ENCODE measurements around the gene RASSF4.

RASSF4 gene

DNA sequence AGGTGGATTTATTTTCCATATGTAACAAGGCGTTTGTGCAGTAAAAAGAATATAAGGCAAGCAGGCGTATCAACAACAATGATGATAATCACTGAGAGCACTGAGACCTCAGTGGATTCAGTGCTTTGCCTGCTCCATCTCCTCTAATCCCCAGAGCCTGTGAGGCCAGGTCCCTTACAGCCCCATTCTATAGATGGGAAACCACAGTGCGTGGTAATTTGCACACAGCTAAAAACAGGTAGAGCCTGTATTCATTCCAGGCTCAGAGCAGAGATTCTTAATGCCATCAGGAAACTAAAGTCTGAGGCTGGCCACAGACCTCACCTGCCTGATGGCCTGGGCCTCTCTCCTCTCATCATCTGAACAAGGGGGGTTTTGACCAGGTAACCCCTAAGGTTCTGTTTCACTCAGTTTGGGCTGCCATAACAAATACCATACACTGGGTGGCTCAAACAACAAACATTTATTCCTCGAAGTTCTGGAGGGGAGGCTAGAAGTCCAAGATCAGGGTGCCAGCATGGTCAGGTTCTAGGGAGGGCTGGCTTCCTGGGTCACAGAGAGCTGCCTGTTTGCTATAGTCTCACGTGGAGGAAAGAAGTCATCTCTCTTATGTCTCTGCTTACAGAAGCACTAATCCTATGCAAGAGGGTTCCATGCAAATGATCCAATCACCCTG is 10.3 kb upstream of the RASSF4 start:
- no peak for DNase-seq

- no peak for DNase-seq
Measured at GRCh38 chr10:44949915-44950314, 9.7 kb upstream of the RASSF4 start.

GRCh38 chr10:44950326-44951225 is 9.0 kb upstream of the RASSF4 start:
- no peak for DNase-seq

GRCh38 chr10:44951576-44952226 is 7.9 kb upstream of the RASSF4 start:
- no peak for DNase-seq

- peak; percentile 19 for DNase-seq
Measured at GRCh38 chr10:44952779-44953231, 6.8 kb upstream of the RASSF4 start.

GRCh38 chr10:44954042-44954441 is 5.6 kb upstream of the RASSF4 start:
- no peak for DNase-seq

- DNase-seq, result no peak
Measured at GRCh38 chr10:44954962-44955361, 4.6 kb upstream of the RASSF4 start.

- peak; percentile 12 for DNase-seq
Measured at GRCh38 chr10:44955413-44956070, 4.1 kb upstream of the RASSF4 start.

DNA sequence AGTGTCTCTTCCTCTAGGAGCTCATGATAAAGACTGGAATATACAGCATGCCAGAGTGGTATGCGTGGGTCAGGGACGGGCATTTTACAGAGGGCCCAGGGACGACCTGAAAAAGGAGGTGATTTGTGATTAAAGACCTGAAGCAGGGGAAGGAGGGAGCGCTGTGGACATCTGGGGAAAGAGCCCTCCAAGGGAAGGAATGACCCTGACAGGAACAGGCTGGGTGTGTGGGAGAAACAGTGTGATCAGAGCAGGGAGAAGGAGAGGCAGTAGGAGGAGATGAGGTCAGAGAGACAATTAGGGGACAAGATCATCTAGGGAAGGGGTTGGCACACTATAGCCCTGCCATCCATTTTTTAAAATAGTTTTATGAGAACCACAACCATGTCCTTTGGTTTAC is 3.4 kb upstream of the RASSF4 start:
- DNase-seq, result no peak

- DNase-seq, result no peak
Measured at GRCh38 chr10:44956717-44957706, 2.6 kb upstream of the RASSF4 start.

- DNase-seq, result no peak
Measured at GRCh38 chr10:44958196-44958897, 1.3 kb upstream of the RASSF4 start.

DNA sequence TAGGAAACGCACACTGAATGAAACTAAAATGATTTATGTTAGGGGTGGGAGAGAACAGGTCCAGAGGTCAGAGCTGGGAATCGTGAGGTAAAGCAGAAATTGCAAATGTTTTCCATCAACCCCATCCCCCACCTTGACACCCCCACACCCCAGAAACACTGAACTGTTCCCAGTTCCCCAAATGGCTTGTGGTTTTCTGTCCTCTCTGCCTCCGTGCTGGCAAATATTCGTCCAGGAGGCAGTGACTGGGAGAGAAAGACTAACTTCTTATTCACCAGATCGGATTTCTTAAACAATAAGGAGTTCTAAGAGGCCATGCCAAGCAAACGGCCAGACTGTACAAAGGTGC is 730 bp upstream of the RASSF4 start:
- no peak for DNase-seq

GRCh38 chr10:44960088-44960460 is 472 bp downstream of the RASSF4 start:
- DNase-seq, result no peak

- DNase-seq, result peak; percentile 15
Measured at GRCh38 chr10:44960482-44961229, 1.1 kb downstream of the RASSF4 start.

- DNase-seq, result peak; percentile 16
Measured at GRCh38 chr10:44961230-44961571, 1.6 kb downstream of the RASSF4 start.

- DNase-seq, result peak; percentile 12
Measured at GRCh38 chr10:44961931-44962750, 2.5 kb downstream of the RASSF4 start.

- DNase-seq, result peak; percentile 75
Measured at GRCh38 chr10:44962870-44963738, 3.5 kb downstream of the RASSF4 start.

GRCh38 chr10:44963772-44964633 is 4.4 kb downstream of the RASSF4 start:
- peak; percentile 88 for DNase-seq
